H1 (cell line): ENCODE measurements around the gene CELF4. TPM values are rescaled to one million over a fixed set of nuclear protein-coding genes. Genes with fewer than 3 reads are reported as not detected.

ENCODE experiments used
- CTCF ChIA-PET: fragments of 300-600 bp; sonication (Branson Sonifier 250); formaldehyde crosslinking; loops from one replicate; lab custom pipeline; 2021; ENCODE audit not compliant: partially characterized antibody; lab: Charles Lee
- POLR2A ChIA-PET: fragments of 300-600 bp; sonication (Branson Sonifier 250); formaldehyde crosslinking; loops from one replicate; lab custom pipeline; 2021; ENCODE audit warnings: inconsistent platforms; ENCODE audit not compliant: partially characterized antibody; lab: Charles Lee
- DNase-seq, 2 experiments: peaks; one replicate each; pipeline versions ENCODE4 v3.0.0 to v3.0.0-alpha.2; 2010 to 2022; ENCODE audit warnings: low spot score in 2 of 2, low read depth in 1 of 2, mixed read lengths in 1 of 2
- FAIRE-seq: peaks from 2 replicates; lab custom pipeline; 2011; peaks lifted over from hg19 to GRCh38; lab: Jason Lieb, UNC
- H2AFZ ChIP-seq: 2 replicates; pipeline ENCODE4 v1.8.1; 2012; ENCODE audit warnings: low read length, inconsistent platforms
- H2AK5ac ChIP-seq: 2 replicates; pipeline ENCODE4 v1.6.1; 2013; ENCODE audit warnings: low read depth, low read length
- H2BK120ac ChIP-seq: replicated peaks from 2 replicates; pipeline ENCODE3; 2013; ENCODE audit warnings: low read depth, low read length, inconsistent platforms
- H2BK12ac ChIP-seq: 2 replicates; pipeline ENCODE4 v1.6.1; 2013; ENCODE audit warnings: low read depth, low read length
- H2BK15ac ChIP-seq: 2 replicates; pipeline ENCODE4 v1.6.1; 2013; ENCODE audit warnings: low read length
- H2BK20ac ChIP-seq: 2 replicates; pipeline ENCODE4 v1.6.1; 2013; ENCODE audit warnings: low read length
- H2BK5ac ChIP-seq: 2 replicates; pipeline ENCODE4 v1.6.1; 2013; ENCODE audit warnings: low read depth, low read length
- H3K14ac ChIP-seq: 2 replicates; pipeline ENCODE4 v1.6.1; 2013; ENCODE audit warnings: inconsistent platforms; ENCODE audit not compliant: insufficient read length
- H3K18ac ChIP-seq: 2 replicates; pipeline ENCODE4 v1.6.1; 2013; ENCODE audit warnings: low read length; ENCODE audit errors: extremely low read depth
- H3K23ac ChIP-seq: 2 replicates; pipeline ENCODE4 v1.6.1; 2013; ENCODE audit warnings: inconsistent platforms; ENCODE audit not compliant: insufficient read length
- H3K23me2 ChIP-seq: 2 replicates; pipeline ENCODE4 v1.6.1; 2013; ENCODE audit warnings: low read depth, low read length
- H3K27ac ChIP-seq: 2 replicates; pipeline ENCODE4 v1.6.1; 2011; ENCODE audit warnings: low read depth, low read length, inconsistent platforms
- H3K27me3 ChIP-seq, 4 experiments: replicated peaks in 1 of 4; 1 replicate in 1 of 4; 2 replicates in 3 of 4; pipeline versions ENCODE4 v1.6.1 to v1.8.1; 2011 to 2013; ENCODE audit warnings: low read length in 3 of 4, mild to moderate bottlenecking in 3 of 4, inconsistent platforms in 2 of 4, mixed read lengths in 2 of 4, moderate library complexity in 1 of 4; ENCODE audit not compliant: control insufficient read depth in 3 of 4, insufficient read depth in 3 of 4; ENCODE audit errors: extremely low read depth in 1 of 4
- H3K36me3 ChIP-seq, 4 experiments: 2 replicates each; pipeline versions ENCODE4 v1.6.1 to v1.8.1; 2011 to 2013; ENCODE audit warnings: mild to moderate bottlenecking in 4 of 4, low read length in 3 of 4, moderate library complexity in 2 of 4, control low read depth in 1 of 4, inconsistent platforms in 1 of 4; ENCODE audit not compliant: insufficient read depth in 4 of 4, control insufficient read depth in 2 of 4
- H3K4ac ChIP-seq: replicated peaks from 2 replicates; pipeline ENCODE3; 2013; ENCODE audit warnings: low read length, low read depth, mixed read lengths, inconsistent platforms; ENCODE audit not compliant: insufficient read length
- H3K4me1 ChIP-seq, 4 experiments: replicated peaks in 1 of 4; 1 replicate in 1 of 4; 2 replicates in 3 of 4; pipeline versions ENCODE4 v1.6.1 to v1.8.1; 2011 to 2013; ENCODE audit warnings: low read length in 3 of 4, inconsistent platforms in 2 of 4, mixed read lengths in 1 of 4; ENCODE audit not compliant: insufficient read depth in 4 of 4, control insufficient read depth in 3 of 4
- H3K4me2 ChIP-seq, 2 experiments: 2 replicates each; pipeline versions ENCODE4 v1.6.1 to v1.8.1; 2011 to 2013; ENCODE audit warnings: low read depth in 2 of 2, low read length in 2 of 2, control low read depth in 1 of 2, inconsistent platforms in 1 of 2, mild to moderate bottlenecking in 1 of 2; ENCODE audit not compliant: insufficient read depth in 1 of 2
- H3K4me3 ChIP-seq, 4 experiments: fragments of 200-600, 300-600 bp in 1 of 4; sonication (generic), shearing (Covaris generic), sonication (Bioruptor Twin) in 1 of 4; 2 replicates each; pipeline versions ENCODE4 v1.5.1 to v1.8.1; 2011 to 2016; ENCODE audit warnings: low read length in 4 of 4, low read depth in 3 of 4, control low read depth in 2 of 4, inconsistent platforms in 2 of 4, mild to moderate bottlenecking in 2 of 4, mixed read lengths in 1 of 4, moderate library complexity in 1 of 4; ENCODE audit not compliant: insufficient read depth in 2 of 4; ENCODE audit errors: extremely low read depth in 1 of 4
- H3K56ac ChIP-seq: replicated peaks from 2 replicates; pipeline ENCODE3; 2013; ENCODE audit warnings: low read depth, mild to moderate bottlenecking, mixed read lengths, low read length, inconsistent platforms; ENCODE audit not compliant: insufficient read length
- H3K79me1 ChIP-seq: 2 replicates; pipeline ENCODE4 v1.6.1; 2013; ENCODE audit warnings: low read depth, low read length, control low read depth
- H3K79me2 ChIP-seq, 2 experiments: 2 replicates each; pipeline versions ENCODE4 v1.6.1 to v1.8.1; 2012 to 2013; ENCODE audit warnings: low read length in 2 of 2, mild to moderate bottlenecking in 2 of 2, inconsistent platforms in 1 of 2; ENCODE audit not compliant: insufficient read depth in 2 of 2, control insufficient read depth in 1 of 2
- H3K9ac ChIP-seq, 4 experiments: replicated peaks in 1 of 4; 1 replicate in 1 of 4; 2 replicates in 3 of 4; pipeline versions ENCODE4 v1.6.1 to v1.8.1; 2011 to 2013; ENCODE audit warnings: low read depth in 3 of 4, low read length in 3 of 4, control low read depth in 2 of 4, mild to moderate bottlenecking in 2 of 4, moderate library complexity in 2 of 4, inconsistent platforms in 1 of 4; ENCODE audit errors: extremely low read depth in 1 of 4
- H3K9me3 ChIP-seq, 2 experiments: 2 replicates each; pipeline versions ENCODE4 v1.6.1 to v1.8.1; 2012 to 2013; ENCODE audit warnings: mild to moderate bottlenecking in 2 of 2, moderate library complexity in 2 of 2, control low read depth in 1 of 2, inconsistent platforms in 1 of 2, low read depth in 1 of 2, low read length in 1 of 2, mixed read lengths in 1 of 2; ENCODE audit not compliant: insufficient read depth in 2 of 2
- H4K20me1 ChIP-seq, 2 experiments: replicated peaks in 1 of 2; 2 replicates each; pipeline versions ENCODE3 to v1.8.1; 2011 to 2013; ENCODE audit warnings: inconsistent platforms in 2 of 2, low read length in 2 of 2, mild to moderate bottlenecking in 1 of 2; ENCODE audit not compliant: insufficient read depth in 2 of 2, control insufficient read depth in 1 of 2
- H4K5ac ChIP-seq: 2 replicates; pipeline ENCODE4 v1.6.1; 2013; ENCODE audit warnings: low read length, low read depth, mixed read lengths, inconsistent platforms; ENCODE audit not compliant: insufficient read length
- H4K8ac ChIP-seq: 2 replicates; pipeline ENCODE4 v1.8.0; 2013; ENCODE audit warnings: mild to moderate bottlenecking, moderate library complexity, low read length, inconsistent platforms; ENCODE audit not compliant: insufficient read depth; ENCODE audit errors: extremely low read depth
- H4K91ac ChIP-seq: replicated peaks from 2 replicates; pipeline ENCODE3; 2013; ENCODE audit warnings: low read length, mixed read lengths, inconsistent platforms; ENCODE audit not compliant: insufficient read length
- CTCF ChIP-seq, 3 experiments: IDR thresholded peaks; 1 replicate in 2 of 3; 2 replicates in 1 of 3; pipeline versions ENCODE4 v1.5.1 to v1.6.1; 2011; ENCODE audit warnings: low read length in 3 of 3, mild to moderate bottlenecking in 3 of 3, inconsistent platforms in 2 of 3, low read depth in 1 of 3, moderate library complexity in 1 of 3; ENCODE audit not compliant: insufficient read depth in 1 of 3; ENCODE audit errors: control extremely low read depth in 1 of 3
- E2F6 ChIP-seq: IDR thresholded peaks from 2 replicates; pipeline ENCODE4 v1.6.1; 2012; ENCODE audit warnings: inconsistent platforms
- FOSL1 ChIP-seq: IDR thresholded peaks from 2 replicates; pipeline ENCODE4 v1.6.1; 2011; ENCODE audit warnings: mild to moderate bottlenecking, low read depth, low read length, moderate library complexity; ENCODE audit not compliant: insufficient read depth
- MAX ChIP-seq: IDR thresholded peaks from 2 replicates; pipeline ENCODE4 v1.6.1; 2012; ENCODE audit warnings: inconsistent platforms
- PHF8 ChIP-seq: fragments of 200-600 bp; sonication (generic); conservative IDR thresholded peaks from 2 replicates; pipeline ENCODE4 v1.7.1; 2012; ENCODE audit warnings: low read depth, mild to moderate bottlenecking, inconsistent platforms, low read length, moderate library complexity
- POU5F1 ChIP-seq: IDR thresholded peaks from 2 replicates; pipeline ENCODE4 v1.6.1; 2011; ENCODE audit warnings: low read depth, mild to moderate bottlenecking, low read length, moderate library complexity
- RAD21 ChIP-seq, 2 experiments: IDR thresholded peaks in 1 of 2; conservative IDR thresholded peaks in 1 of 2; 2 replicates each; pipeline ENCODE4 v1.6.1; 2011; ENCODE audit warnings: low read depth in 2 of 2, low read length in 2 of 2, improper control_type of control experiment in 1 of 2, inconsistent platforms in 1 of 2, mild to moderate bottlenecking in 1 of 2, moderate library complexity in 1 of 2
- SUZ12 ChIP-seq: fragments of 200-600 bp; sonication (generic); IDR thresholded peaks from 2 replicates; pipeline ENCODE4 v1.6.1; 2012; ENCODE audit warnings: mild to moderate bottlenecking, inconsistent platforms, low read length, moderate library complexity, mixed read lengths
- TAF1 ChIP-seq: IDR thresholded peaks from 2 replicates; pipeline ENCODE4 v1.6.1; 2011; ENCODE audit warnings: mild to moderate bottlenecking, low read depth, low read length
- ZNF274 ChIP-seq: IDR thresholded peaks from 2 replicates; pipeline ENCODE4 v1.7.0; 2012; ENCODE audit warnings: low read length, borderline replicate concordance; ENCODE audit errors: extremely low read depth
- WGBS, 2 experiments: shearing (Covaris generic) in 1 of 2; methylation state at CpG; one replicate each; pipeline versions ENCODE4 v1.1.6 to v1.1.7; 2013 to 2015; ENCODE audit warnings: low lambda C conversion rate in 2 of 2, mixed read lengths in 2 of 2, inconsistent platforms in 1 of 2, low coverage in 1 of 2, missing lambda C conversion rate in 1 of 2; ENCODE audit not compliant: insufficient replicate concordance in 2 of 2, insufficient coverage in 1 of 2, insufficient read length in 1 of 2; ENCODE audit errors: extremely low coverage in 1 of 2, missing lambda C conversion rate in 1 of 2; 5-methylcytosine and 5-hydroxymethylcytosine counted together
- polyA plus RNA-seq, 7 experiments: library from polyadenylated mRNA; depleted of rRNA in 3 of 7; stranded (reverse) in 5 of 7; unstranded in 2 of 7; fragments of >200 nt in 5 of 7; fragments of 200-250 nt in 2 of 7; gene quantifications; 1 replicate in 5 of 7; 2 replicates in 1 of 7; 4 replicates in 1 of 7; pipeline versions ENCODE4 v1.2.1 to v1.2.3, GENCODE V29; 2011 to 2013; ENCODE audit warnings: missing spikeins in 2 of 7, mixed read lengths in 2 of 7
- total RNA-seq: library from RNA; stranded (reverse); fragmentation: NEBNext Ultra II Directional; extraction: Animal tissue kit (Norgen Biotek cat#: 25700); gene quantifications from 2 replicates; pipeline ENCODE4 v1.2.1, GENCODE V29; 2021

Gene CELF4
- total and polyA plus RNA-seq, 2 of the 8 experiments (the other 6 are each of a cell fraction or from before 2014, with no cell fraction given), result 1.6 to 3.4 TPM

- Histone ChIP-seq H3K9me3 (no peaks in the 10 kb centered on the region), H3K9ac (no peak overlapping the region), H2BK15ac (no peak overlapping the region), H3K23ac (no peak overlapping the region), H3K23me2 (peaks cover 5% of the 10 kb centered on the region; the same call in 1 of the 2 replicates), H2BK12ac (no peak overlapping the region), H3K14ac (no peak overlapping the region), H3K79me1 (no peaks in the 10 kb centered on the region), H3K4me3 (no peak overlapping the region), H3K56ac (no peak overlapping the region), H3K27ac (no peak overlapping the region), H3K27me3 (peaks cover 0 to 15% (median 11%) of the 10 kb centered on the region in 4 experiments; a peak in 6 of 7 replicates), H3K4ac (no peak overlapping the region), H2AK5ac (no peak overlapping the region), H4K91ac (no peak overlapping the region), H2BK20ac (no peak overlapping the region), H4K20me1 (peaks cover 0 to 5% of the 10 kb centered on the region in 2 experiments), H3K4me1 (peaks cover 5 to 13% (median 7%) of the 10 kb centered on the region in 4 experiments; a peak in 6 of 7 replicates), H2BK5ac (no peak overlapping the region), H2AFZ (no peak overlapping the region), H4K8ac (no peak overlapping the region), H3K18ac (no peak overlapping the region), H4K5ac (no peak overlapping the region), H3K79me2 (no peaks in the 10 kb centered on the region), H3K4me2 (no peak overlapping the region), H2BK120ac (no peak overlapping the region), H3K36me3 (no peaks in the 10 kb centered on the region)
- FAIRE-seq (no peak), DNase-seq (no peak)
- ChIA-PET CTCF (interaction anchor here (0.6 to 1.5 kb wide), 4 partner anchors 15 to 59 kb away, joined by 3 to 4 read pairs (median 4); no protein-coding TSS in a partner anchor), POLR2A (no interaction called here)
- 96% methylated on average over 7 of the region's 8 CpGs; no CpG with 5 or more reads in 1 of the 2 experiments for WGBS, 2 experiments
- TF ChIP-seq PHF8 (no peak), SUZ12 (no peak), MAX (no peak), RAD21 (IDR thresholded peaks at IDR 0.05 in 1 of 2, conservative IDR thresholded peaks at IDR 0.05 in 1 of 2; ENCODE audit: low read depth in 2 of 2, low read length in 2 of 2) (no peak), CTCF (IDR thresholded peaks at IDR 0.05; ENCODE audit: control extremely low read depth in 1 of 3, insufficient read depth in 1 of 3, low read depth in 1 of 3, low read length in 3 of 3) (no peak), FOSL1 (no peak), POU5F1 (no peak), TAF1 (no peak), E2F6 (no peak), ZNF274 (no peak)
Measured at GRCh38 chr18:37551846-37552245, 13.8 kb downstream of the CELF4 start.
